HepG2 (cell line): ENCODE measurements around the gene IGFALS. TPM values are rescaled to one million over a fixed set of nuclear protein-coding genes. Genes with fewer than 3 reads are reported as not detected.

Experiments used
- ARID2 ChIP-seq: sonication (generic); formaldehyde crosslinking; IDR thresholded peaks from 2 replicates; pipeline ENCODE4 v1.8.1; 2022; ENCODE audit warnings: mild to moderate bottlenecking, missing genetic modification reagents, borderline replicate concordance
- ARID4A ChIP-seq: sonication (generic); formaldehyde crosslinking; IDR thresholded peaks from 2 replicates; pipeline ENCODE4 v1.5.0; 2020; ENCODE audit warnings: mild to moderate bottlenecking, missing genetic modification reagents, borderline replicate concordance
- ARNT ChIP-seq: fragments of 450-650 bp; IDR thresholded peaks from 2 replicates; pipeline ENCODE4 v1.6.1; 2017
- DNMT1 ChIP-seq: sonication (generic); formaldehyde crosslinking; IDR thresholded peaks from 2 replicates; pipeline ENCODE4 v1.5.1; 2020; ENCODE audit warnings: mild to moderate bottlenecking, missing genetic modification reagents
- EEA1 ChIP-seq: sonication (generic); formaldehyde crosslinking; IDR thresholded peaks from 2 replicates; pipeline ENCODE4 v1.5.1; 2020; ENCODE audit warnings: mild to moderate bottlenecking, missing genetic modification reagents, borderline replicate concordance
- GTF3A ChIP-seq: sonication (generic); formaldehyde crosslinking; conservative IDR thresholded peaks from 2 replicates; pipeline ENCODE4 v1.4.0; 2020; ENCODE audit warnings: mild to moderate bottlenecking, missing genetic modification reagents
- HIC2 ChIP-seq: sonication (generic); formaldehyde crosslinking; IDR thresholded peaks from 2 replicates; pipeline ENCODE4 v1.9.0; 2022; ENCODE audit warnings: low read depth, missing genetic modification reagents
- HNF1B ChIP-seq: sonication (generic); formaldehyde crosslinking; IDR thresholded peaks from 2 replicates; pipeline ENCODE4 v1.5.1; 2020; ENCODE audit warnings: mild to moderate bottlenecking, moderate library complexity, missing genetic modification reagents
- KAT2B ChIP-seq: fragments of 150-350 bp; IDR thresholded peaks from 2 replicates; pipeline ENCODE4 v1.6.1; 2014; ENCODE audit warnings: low read depth, low read length, borderline replicate concordance
- MLLT10 ChIP-seq: sonication (generic); formaldehyde crosslinking; IDR thresholded peaks from 2 replicates; pipeline ENCODE4 v1.4.0; 2020; ENCODE audit warnings: missing genetic modification reagents
- ONECUT2 ChIP-seq: sonication (generic); formaldehyde crosslinking; IDR thresholded peaks from 2 replicates; pipeline ENCODE4 v1.4.0; 2020; ENCODE audit warnings: missing genetic modification reagents
- TCF7L2 ChIP-seq: IDR thresholded peaks from 2 replicates; pipeline ENCODE4 v1.6.1; 2011; ENCODE audit warnings: mild to moderate bottlenecking, low read depth, low read length, moderate library complexity
- TOPORS ChIP-seq: sonication (generic); formaldehyde crosslinking; IDR thresholded peaks from 2 replicates; pipeline ENCODE4 v1.8.0; 2023; ENCODE audit warnings: mild to moderate bottlenecking, missing genetic modification reagents
- ZBTB38 ChIP-seq: sonication (generic); formaldehyde crosslinking; IDR thresholded peaks from 2 replicates; pipeline ENCODE4 v1.5.1; 2020; ENCODE audit warnings: mild to moderate bottlenecking, missing genetic modification reagents
- ZNF280D ChIP-seq: sonication (generic); formaldehyde crosslinking; IDR thresholded peaks from 2 replicates; pipeline ENCODE4 v1.5.1; 2020; ENCODE audit warnings: mild to moderate bottlenecking, missing genetic modification reagents
- ZNF691 ChIP-seq: sonication (generic); formaldehyde crosslinking; IDR thresholded peaks from 2 replicates; pipeline ENCODE4 v1.4.0; 2020; ENCODE audit warnings: missing genetic modification reagents, low read depth, mild to moderate bottlenecking, borderline replicate concordance
- ZNF780A ChIP-seq: sonication (generic); formaldehyde crosslinking; IDR thresholded peaks from 2 replicates; pipeline ENCODE4 v1.8.0; 2022; ENCODE audit warnings: mild to moderate bottlenecking, missing genetic modification reagents, moderate library complexity
- polyA plus RNA-seq, 8 experiments: library from polyadenylated mRNA; depleted of rRNA in 3 of 8; stranded (reverse) in 7 of 8; unstranded in 1 of 8; fragments of >200 nt; fragmentation: Illumina TruSeq in 4 of 8; extraction: Trizol in 4 of 8; gene quantifications; 2 replicates each; pipeline versions ENCODE4 v1.2.1 to v1.2.3, GENCODE V29; 2011 to 2016; ENCODE audit warnings: low read depth in 4 of 8, missing spikeins in 1 of 8, mixed read lengths in 1 of 8; ENCODE audit not compliant: insufficient read depth in 1 of 8
- total RNA-seq, 5 experiments: library from RNA; depleted of rRNA; stranded (reverse); fragments of >200 nt; fragmentation: Illumina TruSeq; extraction: Trizol; gene quantifications; 2 replicates each; pipeline ENCODE4 v1.2.3, GENCODE V29; 2016; ENCODE audit warnings: low read depth in 1 of 5

Gene IGFALS
- total and polyA plus RNA-seq, 2 of the 13 experiments (the other 11 are each of a cell fraction or from before 2014, with no cell fraction given): 0.34 to 2.4 TPM

- TF ChIP-seq HIC2 (CRISPR knock-in tag): no peak
- TF ChIP-seq EEA1 (CRISPR knock-in tag): no peak
- 0 out of 2 replicates have a peak, but pooled peaks have one; percentile 39 for TF ChIP-seq ZNF280D (CRISPR knock-in tag)
- TF ChIP-seq DNMT1: no peak
- TF ChIP-seq ARNT: no peak
- TF ChIP-seq HNF1B (CRISPR knock-in tag): peak; percentile 76
- TF ChIP-seq ZNF780A (CRISPR knock-in tag): no peak
- TF ChIP-seq MLLT10 (CRISPR knock-in tag): no peak
- peak; percentile 53; the same call in 1 of the 2 replicates for TF ChIP-seq TOPORS (CRISPR knock-in tag)
- no peak for TF ChIP-seq ZBTB38 (CRISPR knock-in tag)
- TF ChIP-seq ARID2 (CRISPR knock-in tag): peak; percentile 44; the same call in 1 of the 2 replicates
- TF ChIP-seq TCF7L2: no peak
- no peak for TF ChIP-seq KAT2B
- TF ChIP-seq ZNF691 (CRISPR knock-in tag): peak; percentile 87
- no peak for TF ChIP-seq GTF3A (CRISPR knock-in tag)
- TF ChIP-seq ONECUT2 (CRISPR knock-in tag): no peak; the same call in 1 of the 2 replicates
- TF ChIP-seq ARID4A (CRISPR knock-in tag): peak; percentile 72; the same call in 1 of the 2 replicates
Measured at GRCh38 chr16:1828645-1829410, 35.3 kb upstream of the IGFALS start (continued).
